ENCODE measurements around the gene PPP1R14C.
"Not testable (repeated sequence)": the region's sequence is repeated elsewhere in the genome, so short reads cannot be mapped to it uniquely, and the experiment has no call there.

PPP1R14C gene

DNA sequence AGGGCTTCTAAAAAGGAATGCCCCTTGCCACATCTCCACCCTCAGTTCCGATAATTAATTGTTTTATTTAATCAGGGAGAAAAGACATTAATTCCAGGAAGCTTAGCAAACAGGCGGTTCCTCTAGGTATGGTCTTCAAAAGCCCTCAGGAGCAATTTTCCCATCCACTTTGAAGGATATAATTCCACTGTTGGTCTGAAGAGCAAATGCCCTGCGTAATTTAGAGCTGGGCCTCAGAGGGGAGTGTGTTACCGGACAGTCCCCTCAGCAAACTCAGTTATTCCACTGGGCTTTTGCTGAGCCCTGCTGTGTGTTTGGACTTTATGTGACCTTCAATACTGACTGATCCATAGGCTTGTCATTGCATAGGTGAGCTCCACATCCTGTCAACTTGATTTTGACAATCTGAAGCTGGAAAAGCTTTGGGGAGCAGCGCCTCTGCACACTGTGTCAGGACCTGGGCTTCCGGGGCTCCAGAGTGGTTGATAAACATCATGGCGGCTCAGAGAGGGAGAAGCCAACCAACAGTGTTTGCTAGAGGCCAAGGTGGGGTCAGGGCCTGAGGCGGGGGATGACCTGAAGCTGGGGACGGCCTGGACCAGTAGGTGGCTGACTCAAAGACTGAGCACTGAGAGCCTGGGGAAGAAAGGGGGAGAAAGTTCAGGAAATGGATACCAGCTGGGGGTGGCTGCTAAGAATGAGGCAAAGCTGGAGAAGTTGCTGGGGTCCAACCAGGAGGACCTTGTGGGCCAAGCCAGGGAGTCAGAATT lies 43.5 kb downstream of the PPP1R14C start:
- no peak for DNase-seq (ENCODE audit: low read depth, low spot score)
- H3K4me3 ChIP-seq, result no peak overlapping the region
- H3K27ac ChIP-seq, result no peak overlapping the region
- no peaks in the 10 kb centered on the region for H3K9me3 ChIP-seq (ENCODE audit: low read depth, low read length)
- TF ChIP-seq EZH2 (IDR thresholded peaks at IDR 0.05) (no peak), FOXP2 (optimal IDR thresholded peaks at IDR 0.05; ENCODE audit: control extremely low read depth, extremely low read length, insufficient read depth) (no peak), POLR2AphosphoS5 (IDR thresholded peaks at IDR 0.05; ENCODE audit: borderline replicate concordance, low read depth, low read length) (no peak)
- H3K36me3 ChIP-seq (ENCODE audit: insufficient read depth, low read length), result no peaks in the 10 kb centered on the region
- H3K9ac ChIP-seq (ENCODE audit: insufficient read length), result no peak overlapping the region

DNA sequence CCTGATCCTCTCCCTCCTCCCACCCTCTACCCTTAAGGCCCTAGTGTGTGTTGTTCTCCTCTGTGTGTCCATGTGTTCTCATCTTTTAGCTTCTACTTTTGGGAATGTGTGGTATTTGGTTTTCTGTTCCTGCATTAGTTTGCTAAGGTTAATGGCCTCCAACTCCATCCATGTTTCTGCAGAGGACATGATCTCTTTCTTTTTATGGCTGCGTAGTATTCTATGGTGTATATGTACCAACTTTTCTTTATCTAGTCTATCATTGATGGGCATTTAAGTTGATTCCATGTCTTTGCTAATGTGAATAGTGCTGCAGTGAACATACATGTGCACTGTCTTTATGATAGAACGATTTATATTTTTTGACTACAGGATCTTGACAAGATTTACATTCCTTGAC lies 44.6 kb downstream of the PPP1R14C start:
- DNase-seq (ENCODE audit: low read depth, low spot score); H3K4me3 ChIP-seq; H3K36me3 ChIP-seq (ENCODE audit: insufficient read depth, low read length); H3K9ac ChIP-seq (ENCODE audit: insufficient read length); H3K27ac ChIP-seq; H3K9me3 ChIP-seq (ENCODE audit: low read depth, low read length): not testable (repeated sequence)

DNA sequence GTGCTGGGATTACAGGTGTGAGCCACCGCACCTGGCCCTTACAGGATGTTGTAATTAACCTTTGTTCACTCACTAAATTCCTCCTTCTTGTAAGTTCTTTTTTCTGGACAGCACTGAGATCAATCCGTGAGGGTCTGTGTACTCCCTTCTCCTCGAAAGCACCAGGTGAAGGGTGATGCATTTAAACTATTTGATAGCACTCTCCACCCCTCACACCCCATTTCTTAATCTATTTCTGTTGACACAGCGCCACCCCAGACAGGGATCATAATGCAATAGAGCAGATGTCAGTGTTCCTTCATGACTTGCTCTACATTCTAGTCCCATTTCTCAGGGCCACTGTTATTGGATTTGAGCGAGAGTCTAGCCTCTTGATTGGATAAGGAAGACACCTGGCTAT lies 46.3 kb downstream of the PPP1R14C start:
- Histone ChIP-seq H3K36me3 (ENCODE audit: insufficient read depth, low read length) (no peaks in the 10 kb centered on the region), H3K9ac (ENCODE audit: insufficient read length) (no peak overlapping the region), H3K27ac (no peak overlapping the region), H3K4me3 (no peak overlapping the region), H3K9me3 (ENCODE audit: low read depth, low read length) (no peaks in the 10 kb centered on the region)
- no peak for DNase-seq (ENCODE audit: low read depth, low spot score)
- TF ChIP-seq POLR2AphosphoS5 (IDR thresholded peaks at IDR 0.05; ENCODE audit: borderline replicate concordance, low read depth, low read length) (no peak), FOXP2 (optimal IDR thresholded peaks at IDR 0.05; ENCODE audit: control extremely low read depth, extremely low read length, insufficient read depth) (no peak), EZH2 (IDR thresholded peaks at IDR 0.05) (no peak)

DNA sequence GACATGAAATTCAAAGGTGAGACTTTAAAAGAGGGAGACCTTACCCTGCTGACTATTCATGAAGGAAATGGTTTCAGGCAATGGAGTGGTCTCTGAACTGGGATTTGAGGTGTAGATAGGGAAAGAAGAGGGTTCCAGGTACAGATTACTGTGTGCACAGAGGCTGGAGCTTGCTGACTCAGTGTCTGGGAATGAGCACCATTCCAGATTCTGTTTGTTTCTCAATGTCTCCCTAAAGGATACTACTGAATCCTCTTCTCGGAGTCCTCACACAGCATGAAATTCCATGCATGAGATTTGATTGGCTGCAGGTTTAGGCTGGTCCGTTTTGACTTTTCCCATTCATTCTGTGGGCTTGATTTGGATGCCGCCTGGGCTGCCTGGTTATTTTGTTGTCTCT lies 49.0 kb downstream of the PPP1R14C start:
- TF ChIP-seq EZH2 (IDR thresholded peaks at IDR 0.05), result no peak
- no peak for TF ChIP-seq FOXP2 (optimal IDR thresholded peaks at IDR 0.05; ENCODE audit: control extremely low read depth, extremely low read length, insufficient read depth)
- TF ChIP-seq POLR2AphosphoS5 (IDR thresholded peaks at IDR 0.05; ENCODE audit: borderline replicate concordance, low read depth, low read length), result no peak
- H3K4me3 ChIP-seq, result no peak overlapping the region
- H3K27ac ChIP-seq, result no peak overlapping the region
- H3K9me3 ChIP-seq (ENCODE audit: low read depth, low read length), result no peaks in the 10 kb centered on the region
- no peak overlapping the region for H3K9ac ChIP-seq (ENCODE audit: insufficient read length)
- no peak for DNase-seq (ENCODE audit: low read depth, low spot score)
- no peaks in the 10 kb centered on the region for H3K36me3 ChIP-seq (ENCODE audit: insufficient read depth, low read length)

DNA sequence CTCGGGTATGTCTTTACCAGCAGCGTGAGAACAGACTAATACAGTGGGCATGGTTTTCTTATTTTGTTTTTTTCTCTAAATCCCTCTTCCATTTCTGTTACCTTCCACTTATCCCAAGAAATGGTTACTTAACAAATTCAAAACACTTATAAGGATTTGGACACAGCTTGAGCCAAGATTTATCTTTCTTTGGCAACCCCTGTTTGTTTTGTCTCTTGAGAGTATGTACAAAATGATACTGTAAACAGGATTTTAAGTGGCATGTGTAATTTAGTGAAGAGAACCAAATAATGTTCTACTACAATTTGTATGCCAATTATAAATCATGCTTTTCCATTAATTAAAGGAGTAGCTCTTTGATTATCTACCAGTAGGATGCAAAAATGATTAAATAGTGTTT lies 51.4 kb downstream of the PPP1R14C start:
- Histone ChIP-seq H3K36me3 (ENCODE audit: insufficient read depth, low read length) (no peaks in the 10 kb centered on the region), H3K27ac (no peak overlapping the region), H3K4me3 (no peak overlapping the region), H3K9me3 (ENCODE audit: low read depth, low read length) (no peaks in the 10 kb centered on the region), H3K9ac (ENCODE audit: insufficient read length) (no peak overlapping the region)
- DNase-seq (ENCODE audit: low read depth, low spot score), result no peak
- TF ChIP-seq POLR2AphosphoS5 (IDR thresholded peaks at IDR 0.05; ENCODE audit: borderline replicate concordance, low read depth, low read length), result no peak
- no peak for TF ChIP-seq FOXP2 (optimal IDR thresholded peaks at IDR 0.05; ENCODE audit: control extremely low read depth, extremely low read length, insufficient read depth)
- TF ChIP-seq EZH2 (IDR thresholded peaks at IDR 0.05), result no peak

DNA sequence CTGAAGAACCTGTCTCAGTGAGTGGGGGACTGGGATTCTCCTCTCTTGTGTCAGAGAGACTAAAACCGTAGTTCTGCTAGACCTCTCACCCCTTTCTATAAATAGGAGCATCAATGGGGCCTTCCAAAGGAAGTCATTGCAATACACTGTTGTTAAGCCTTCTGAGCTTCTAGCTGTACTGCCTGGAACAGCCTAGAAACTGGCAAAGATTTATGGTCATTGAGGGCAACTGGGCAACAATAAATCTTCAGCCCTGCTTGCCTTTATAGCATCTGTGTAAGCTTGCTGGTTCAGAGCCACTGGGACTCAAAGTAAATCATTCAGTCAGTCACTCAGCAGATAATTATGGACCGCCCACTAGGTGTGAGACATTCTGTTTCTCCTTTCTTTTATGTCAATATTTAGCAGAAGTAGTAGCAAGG lies 53.2 kb downstream of the PPP1R14C start:
- no peaks in the 10 kb centered on the region for H3K36me3 ChIP-seq (ENCODE audit: insufficient read depth, low read length)
- TF ChIP-seq POLR2AphosphoS5 (IDR thresholded peaks at IDR 0.05; ENCODE audit: borderline replicate concordance, low read depth, low read length) (no peak), EZH2 (IDR thresholded peaks at IDR 0.05) (no peak), FOXP2 (optimal IDR thresholded peaks at IDR 0.05; ENCODE audit: control extremely low read depth, extremely low read length, insufficient read depth) (no peak)
- DNase-seq (ENCODE audit: low read depth, low spot score), result no peak
- no peak overlapping the region for H3K9ac ChIP-seq (ENCODE audit: insufficient read length)
- H3K9me3 ChIP-seq (ENCODE audit: low read depth, low read length), result no peaks in the 10 kb centered on the region
- H3K4me3 ChIP-seq, result no peak overlapping the region
- H3K27ac ChIP-seq, result no peak overlapping the region

DNA sequence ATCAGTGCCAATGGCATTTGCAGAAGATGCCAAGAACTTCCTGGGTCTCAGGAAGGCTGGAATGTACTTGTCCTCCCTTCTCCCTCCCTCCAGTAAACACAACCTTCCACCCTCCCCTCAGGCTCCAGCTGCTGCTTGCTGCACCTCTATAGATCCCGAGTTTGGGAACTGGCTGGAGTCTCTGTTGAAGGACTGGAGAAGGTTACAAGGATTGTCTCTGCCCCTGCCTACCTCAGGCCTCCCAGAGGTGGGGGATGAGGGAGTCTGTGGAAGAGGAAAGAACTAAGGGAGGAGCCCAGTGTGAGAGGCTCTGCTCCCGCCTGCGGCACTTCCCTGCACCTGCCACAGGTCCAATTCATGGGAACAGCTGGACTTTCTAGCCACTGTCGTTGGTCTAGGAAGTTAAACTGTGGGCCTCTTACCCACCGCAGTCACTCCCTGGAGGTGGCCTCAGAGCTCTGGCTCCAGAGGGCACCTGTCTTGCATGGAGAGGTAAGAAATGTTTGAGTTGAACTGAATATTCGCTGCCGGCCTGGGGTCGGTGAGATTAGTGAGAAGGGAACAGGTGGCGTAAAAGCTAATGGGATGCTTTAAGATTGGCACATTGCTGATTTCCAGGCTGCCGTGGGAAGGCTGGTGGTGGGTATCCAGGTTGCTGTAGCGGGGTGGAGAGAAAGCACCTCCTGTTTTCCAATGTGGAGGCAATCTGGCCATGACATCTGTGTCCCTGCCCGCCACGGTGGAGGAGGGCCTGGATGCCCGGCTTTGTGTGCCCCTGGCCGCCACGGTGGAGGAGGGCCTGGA lies 54.3 kb downstream of the PPP1R14C start:
- Histone ChIP-seq H3K27ac (no peak overlapping the region), H3K36me3 (ENCODE audit: insufficient read depth, low read length) (no peaks in the 10 kb centered on the region), H3K4me3 (no peak overlapping the region), H3K9me3 (ENCODE audit: low read depth, low read length) (no peaks in the 10 kb centered on the region), H3K9ac (ENCODE audit: insufficient read length) (no peak overlapping the region)
- no peak for DNase-seq (ENCODE audit: low read depth, low spot score)
- TF ChIP-seq EZH2 (IDR thresholded peaks at IDR 0.05), result no peak
- no peak for TF ChIP-seq POLR2AphosphoS5 (IDR thresholded peaks at IDR 0.05; ENCODE audit: borderline replicate concordance, low read depth, low read length)
- TF ChIP-seq FOXP2 (optimal IDR thresholded peaks at IDR 0.05; ENCODE audit: control extremely low read depth, extremely low read length, insufficient read depth), result no peak

DNA sequence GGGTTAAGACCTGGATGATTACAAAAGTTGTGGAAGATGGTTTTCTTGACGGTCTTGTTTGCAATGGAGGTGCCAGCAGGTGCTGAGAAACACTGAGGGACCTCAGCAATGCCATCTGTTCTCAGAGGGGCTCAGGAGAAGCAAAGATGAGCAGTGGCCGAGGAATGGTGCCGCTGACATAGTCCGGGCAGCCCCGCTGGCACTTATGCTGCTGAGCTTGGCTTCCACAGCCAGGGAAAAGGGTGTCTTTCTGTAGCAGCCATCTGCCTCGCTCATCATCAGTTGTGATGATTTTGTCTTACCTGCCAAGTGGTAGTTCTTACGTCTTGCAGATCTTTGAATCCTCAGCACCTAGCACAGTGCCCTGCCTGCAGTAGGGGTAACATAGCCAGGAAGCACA lies 55.7 kb downstream of the PPP1R14C start:
- Histone ChIP-seq H3K4me3 (no peak overlapping the region), H3K36me3 (ENCODE audit: insufficient read depth, low read length) (no peaks in the 10 kb centered on the region), H3K9me3 (ENCODE audit: low read depth, low read length) (no peaks in the 10 kb centered on the region), H3K9ac (ENCODE audit: insufficient read length) (no peak overlapping the region), H3K27ac (no peak overlapping the region)
- TF ChIP-seq POLR2AphosphoS5 (IDR thresholded peaks at IDR 0.05; ENCODE audit: borderline replicate concordance, low read depth, low read length) (no peak), FOXP2 (optimal IDR thresholded peaks at IDR 0.05; ENCODE audit: control extremely low read depth, extremely low read length, insufficient read depth) (no peak), EZH2 (IDR thresholded peaks at IDR 0.05) (no peak)
- DNase-seq (ENCODE audit: low read depth, low spot score), result no peak

All from SK-N-MC (cell line).